Upper lobe of left lung (tissue), 6 donors: ENCODE data around the gene CDKAL1. TPM values are rescaled to one million over a fixed set of nuclear protein-coding genes. Genes with fewer than 3 reads are reported as not detected.

Source experiments
- ATAC-seq, 2 donors: fragments of 200-7000 bp; cut with Tn5 transposase; one replicate each; pipeline ENCODE4 v1.9.1; 2022; ENCODE audit warnings: mild to moderate bottlenecking in 2 of 2, moderate library complexity in 2 of 2; ENCODE audit not compliant: low FRiP score in 2 of 2
- DNase-seq, 2 donors: peaks; one replicate each; pipeline ENCODE4 v3.0.0-alpha.2; 2019 to 2020
- H3K27ac ChIP-seq, 4 donors: fragments of 200-600 bp; sonication (generic); one replicate each; pipeline ENCODE4 v1.5.1; 2016 to 2019
- H3K27me3 ChIP-seq, 4 donors: fragments of 200-600 bp; sonication (generic); one replicate each; pipeline ENCODE4 v1.5.1; 2017 to 2019
- H3K36me3 ChIP-seq, 4 donors: fragments of 200-600 bp; sonication (generic); one replicate each; pipeline ENCODE4 v1.5.1; 2016 to 2019
- H3K4me1 ChIP-seq, 4 donors: fragments of 200-600 bp; sonication (generic); one replicate each; pipeline ENCODE4 v1.5.1; 2018 to 2019
- H3K4me3 ChIP-seq, 4 donors: fragments of 200-600 bp; sonication (generic); one replicate each; pipeline ENCODE4 v1.5.1; 2017 to 2019; ENCODE audit warnings: mild to moderate bottlenecking in 2 of 4, moderate library complexity in 1 of 4
- H3K9me3 ChIP-seq, 4 donors: fragments of 200-600 bp; sonication (generic); one replicate each; pipeline ENCODE4 v1.5.1; 2018 to 2019
- EP300 ChIP-seq, 4 donors: sonication (generic); formaldehyde crosslinking; IDR thresholded peaks; one replicate each; pipeline ENCODE4 v1.5.1; 2017; ENCODE audit warnings: antibody characterized with exemption in 4 of 4, control low read depth in 2 of 4
- POLR2A ChIP-seq, 4 donors: fragments of 450-650 bp; IDR thresholded peaks; one replicate each; pipeline ENCODE4 v1.5.1; 2016 to 2017; ENCODE audit warnings: antibody characterized with exemption in 4 of 4, mild to moderate bottlenecking in 2 of 4
- POLR2AphosphoS5 ChIP-seq, 2 donors: sonication (generic); formaldehyde crosslinking; IDR thresholded peaks; one replicate each; pipeline ENCODE4 v1.5.1; 2017; ENCODE audit warnings: antibody characterized with exemption in 2 of 2
- WGBS, 2 donors: methylation state at CpG; one replicate each; pipeline ENCODE4 v1.1.5; 2017 to 2018; 5-methylcytosine and 5-hydroxymethylcytosine counted together
- total RNA-seq, 6 donors: library from RNA; depleted of rRNA in 4 of 6; stranded (reverse); fragments of >200 nt in 4 of 6; gene quantifications; one replicate each; pipeline versions ENCODE4 v1.1.0 to v1.2.1, GENCODE V29; 2016 to 2021
- TF ChIP-seq, protein P1 (sequence below), 6 experiments: fragments of 450-650 bp in 4 of 6; fragments of 200-600 bp in 2 of 6; sonication (generic) in 2 of 6; IDR thresholded peaks; one replicate each; pipeline ENCODE4 v1.5.1; 2016 to 2019; ENCODE audit warnings: antibody characterized with exemption in 6 of 6
- donor health status: DM: no; HTN: no; CAD: no; lungs with moderate emphysema.
- donor health status: DM: no; HTN: yes; CAD: no; lungs with severe emphysema.

CDKAL1 gene
- total RNA-seq, 6 donors from 2014 or later, result 9.4 to 22.6 (median 13.8) TPM

DNA sequence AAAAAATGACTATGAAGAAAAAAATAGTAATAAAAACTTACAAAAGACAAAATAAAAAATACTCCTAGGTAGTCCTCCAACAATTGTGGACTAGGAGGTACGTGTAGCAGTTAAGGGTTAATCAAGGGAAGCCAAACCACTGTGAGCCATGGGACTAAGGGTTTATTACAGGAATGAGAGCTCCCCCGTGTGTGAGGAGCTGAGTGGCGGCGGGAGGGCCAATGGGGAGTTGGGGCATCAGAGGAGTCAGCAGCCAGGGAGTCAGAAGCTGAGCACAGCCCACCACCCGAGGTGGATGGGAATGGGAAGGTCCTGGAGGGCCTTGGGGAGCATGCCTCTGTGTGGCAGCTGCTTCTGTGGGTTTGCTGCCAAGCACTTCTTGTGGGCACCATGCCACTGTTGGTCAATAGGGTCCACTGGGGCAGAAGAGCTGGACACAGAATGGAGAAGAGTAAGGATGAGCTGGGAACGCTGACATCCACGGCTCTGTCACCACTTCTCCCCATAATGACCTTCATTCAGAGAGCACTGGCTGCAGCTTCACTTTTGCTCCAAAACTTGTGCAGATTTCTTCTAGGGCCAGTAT lies 373.3 kb downstream of the CDKAL1 start:
- no peaks in the 10 kb centered on the region for H3K36me3 ChIP-seq
- H3K9me3 ChIP-seq, result no peaks in the 10 kb centered on the region
- no peaks in the 10 kb centered on the region for H3K4me1 ChIP-seq
- ATAC-seq (no peak), DNase-seq (peak in 1 of 2 donors; percentile 33)
- H3K4me3 ChIP-seq, result no peak overlapping the region
- H3K27ac ChIP-seq, result no peak overlapping the region
- TF ChIP-seq EP300 (IDR thresholded peaks at IDR 0.05) (no peak), POLR2AphosphoS5 (IDR thresholded peaks at IDR 0.05) (no peak), POLR2A (IDR thresholded peaks at IDR 0.05) (no peak)
- TF ChIP-seq, protein P1, sequence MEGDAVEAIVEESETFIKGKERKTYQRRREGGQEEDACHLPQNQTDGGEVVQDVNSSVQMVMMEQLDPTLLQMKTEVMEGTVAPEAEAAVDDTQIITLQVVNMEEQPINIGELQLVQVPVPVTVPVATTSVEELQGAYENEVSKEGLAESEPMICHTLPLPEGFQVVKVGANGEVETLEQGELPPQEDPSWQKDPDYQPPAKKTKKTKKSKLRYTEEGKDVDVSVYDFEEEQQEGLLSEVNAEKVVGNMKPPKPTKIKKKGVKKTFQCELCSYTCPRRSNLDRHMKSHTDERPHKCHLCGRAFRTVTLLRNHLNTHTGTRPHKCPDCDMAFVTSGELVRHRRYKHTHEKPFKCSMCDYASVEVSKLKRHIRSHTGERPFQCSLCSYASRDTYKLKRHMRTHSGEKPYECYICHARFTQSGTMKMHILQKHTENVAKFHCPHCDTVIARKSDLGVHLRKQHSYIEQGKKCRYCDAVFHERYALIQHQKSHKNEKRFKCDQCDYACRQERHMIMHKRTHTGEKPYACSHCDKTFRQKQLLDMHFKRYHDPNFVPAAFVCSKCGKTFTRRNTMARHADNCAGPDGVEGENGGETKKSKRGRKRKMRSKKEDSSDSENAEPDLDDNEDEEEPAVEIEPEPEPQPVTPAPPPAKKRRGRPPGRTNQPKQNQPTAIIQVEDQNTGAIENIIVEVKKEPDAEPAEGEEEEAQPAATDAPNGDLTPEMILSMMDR (IDR thresholded peaks at IDR 0.05), result no peak
- 85 to 88% methylated on average over 7 of the region's 7 CpGs for WGBS, 2 donors
- H3K27me3 ChIP-seq, result no peaks in the 10 kb centered on the region

- Histone ChIP-seq H3K36me3 (no peaks in the 10 kb centered on the region), H3K4me3 (no peak overlapping the region), H3K9me3 (no peaks in the 10 kb centered on the region), H3K27me3 (no peaks in the 10 kb centered on the region), H3K4me1 (no peaks in the 10 kb centered on the region), H3K27ac (no peak overlapping the region)
- ATAC-seq (no peak), DNase-seq (no peak)
- TF ChIP-seq POLR2A (IDR thresholded peaks at IDR 0.05) (no peak), POLR2AphosphoS5 (IDR thresholded peaks at IDR 0.05) (no peak), EP300 (IDR thresholded peaks at IDR 0.05) (no peak)
- TF ChIP-seq, protein P1 (IDR thresholded peaks at IDR 0.05), result no peak
- WGBS, 2 donors, result 92 to 100% methylated on average over 2 of the region's 2 CpGs
Observed at GRCh38 chr6:20909621-20910020, 375.4 kb downstream of the CDKAL1 start.

DNA sequence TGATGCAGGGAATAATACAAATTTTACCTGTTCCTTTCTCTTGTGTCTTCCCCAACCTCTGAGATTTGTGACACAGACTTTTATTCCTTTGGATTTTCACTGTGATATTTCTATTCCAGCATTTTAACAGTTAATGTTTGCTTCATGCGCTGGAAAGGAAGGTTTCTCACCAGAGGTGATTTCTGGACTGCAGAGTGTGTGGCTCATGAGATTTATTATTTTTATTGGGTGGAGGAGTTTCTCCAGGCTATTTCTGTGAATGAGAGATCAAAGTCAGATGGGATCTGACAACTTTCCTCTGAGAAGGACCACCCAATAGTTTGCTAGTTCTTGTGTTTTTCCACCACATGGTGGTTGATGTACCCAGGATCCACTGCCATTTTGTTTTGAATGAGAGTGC lies 377.5 kb downstream of the CDKAL1 start:
- Histone ChIP-seq H3K27ac (no peak overlapping the region), H3K9me3 (no peaks in the 10 kb centered on the region), H3K4me1 (no peaks in the 10 kb centered on the region), H3K27me3 (no peaks in the 10 kb centered on the region), H3K36me3 (no peaks in the 10 kb centered on the region), H3K4me3 (no peak overlapping the region)
- ATAC-seq (no peak), DNase-seq (no peak)
- 47 to 75% methylated on average over 1 of the region's 1 CpG for WGBS, 2 donors
- TF ChIP-seq POLR2A (IDR thresholded peaks at IDR 0.05) (no peak), POLR2AphosphoS5 (IDR thresholded peaks at IDR 0.05) (no peak), EP300 (IDR thresholded peaks at IDR 0.05) (no peak)
- TF ChIP-seq, protein P1 (IDR thresholded peaks at IDR 0.05), result no peak

DNA sequence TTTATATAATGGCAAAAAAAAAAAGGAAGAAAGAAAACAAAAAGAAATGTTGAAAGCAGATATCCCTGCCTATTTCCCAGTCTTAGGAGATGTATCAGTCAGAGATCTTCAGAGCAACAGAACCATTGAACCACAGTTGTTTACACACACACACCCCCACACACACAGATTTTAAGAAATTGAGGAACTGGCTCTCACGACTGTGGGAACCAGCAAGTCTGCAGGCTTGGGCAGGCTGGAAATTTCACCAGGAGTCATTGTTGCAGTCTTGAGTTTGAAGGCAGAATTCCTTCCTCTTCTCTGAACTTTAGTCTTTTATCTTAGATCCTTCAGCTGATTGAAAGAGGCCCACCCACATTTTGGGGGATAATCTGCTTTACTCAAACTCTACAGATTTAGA lies 380.9 kb downstream of the CDKAL1 start:
- ATAC-seq, result no peak
- no peak for DNase-seq
- no peak for TF ChIP-seq EP300 (IDR thresholded peaks at IDR 0.05)
- no peak for TF ChIP-seq POLR2A (IDR thresholded peaks at IDR 0.05)
- TF ChIP-seq POLR2AphosphoS5 (IDR thresholded peaks at IDR 0.05), result no peak
- TF ChIP-seq, protein P1 (IDR thresholded peaks at IDR 0.05), result no peak
- no peak overlapping the region for H3K27ac ChIP-seq
- H3K27me3 ChIP-seq, result no peaks in the 10 kb centered on the region
- H3K4me1 ChIP-seq, result no peaks in the 10 kb centered on the region
- no peaks in the 10 kb centered on the region for H3K36me3 ChIP-seq
- H3K4me3 ChIP-seq, result no peak overlapping the region
- no peaks in the 10 kb centered on the region for H3K9me3 ChIP-seq
- WGBS, 2 donors, result 78 to 82% methylated on average over 1 of the region's 1 CpG

GRCh38 chr6:20915626-20916025 lies 381.4 kb downstream of the CDKAL1 start:
- 91 to 100% methylated on average over 1 of the region's 1 CpG for WGBS, 2 donors
- no peak for ATAC-seq
- no peak overlapping the region for H3K27ac ChIP-seq
- H3K4me3 ChIP-seq, result no peak overlapping the region
- no peaks in the 10 kb centered on the region for H3K27me3 ChIP-seq
- no peak for DNase-seq
- TF ChIP-seq EP300 (IDR thresholded peaks at IDR 0.05), result no peak
- TF ChIP-seq, protein P1 (IDR thresholded peaks at IDR 0.05), result no peak
- TF ChIP-seq POLR2A (IDR thresholded peaks at IDR 0.05), result no peak
- no peak for TF ChIP-seq POLR2AphosphoS5 (IDR thresholded peaks at IDR 0.05)
- H3K9me3 ChIP-seq, result no peaks in the 10 kb centered on the region
- H3K4me1 ChIP-seq, result no peaks in the 10 kb centered on the region
- no peaks in the 10 kb centered on the region for H3K36me3 ChIP-seq
